OCI-LY7 (cell line): Measurements from ENCODE around the gene CERS3. TPM values are rescaled to one million over a fixed set of nuclear protein-coding genes. Genes with fewer than 3 reads are reported as not detected.

ENCODE experiments used
- BruUV-seq: library from RNA; stranded (reverse); fragments of 400-500 nt; replicated peaks from 2 replicates; lab custom pipeline; 2021; lab: Mats Ljungman, UMichigan
- CTCF ChIA-PET: fragments of 300-600 bp; sonication (Branson Sonifier 250); formaldehyde crosslinking; loops from one replicate; lab custom pipeline; 2022; ENCODE audit warnings: antibody characterized with exemption; ENCODE audit not compliant: unreplicated experiment; lab: Charles Lee
- POLR2A ChIA-PET: fragments of 300-600 bp; sonication (Branson Sonifier 250); formaldehyde crosslinking; loops from one replicate; lab custom pipeline; 2022; ENCODE audit warnings: antibody characterized with exemption; lab: Charles Lee
- DNase-seq: peaks from one replicate; pipeline ENCODE4 v3.0.0-alpha.2; 2015; ENCODE audit warnings: low spot score
- H2AFZ ChIP-seq: fragments of 200-600 bp; sonication (generic), shearing (Covaris generic); 2 replicates; pipeline ENCODE4 v1.6.1; 2014; ENCODE audit warnings: mild to moderate bottlenecking, antibody characterized with exemption, low read length, moderate library complexity
- H3K27ac ChIP-seq: fragments of 200-600 bp; sonication (generic); 2 replicates; pipeline ENCODE4 v1.5.1; 2014; ENCODE audit warnings: mixed run types, low read depth, mild to moderate bottlenecking, moderate library complexity, low read length, inconsistent platforms; ENCODE audit not compliant: poor library complexity, severe bottlenecking
- H3K36me3 ChIP-seq: fragments of 200-600 bp; sonication (generic); 2 replicates; pipeline ENCODE4 v1.6.1; 2014; ENCODE audit warnings: mild to moderate bottlenecking, antibody characterized with exemption, low read length, moderate library complexity, mixed read lengths; ENCODE audit not compliant: insufficient read depth
- H3K4me1 ChIP-seq: fragments of 200-600 bp; sonication (generic); 2 replicates; pipeline ENCODE4 v1.5.1; 2014; ENCODE audit warnings: mild to moderate bottlenecking, low read length; ENCODE audit not compliant: insufficient read depth, poor library complexity, severe bottlenecking
- H3K4me2 ChIP-seq: fragments of 200-600 bp; sonication (generic); 2 replicates; pipeline ENCODE4 v1.6.1; 2014; ENCODE audit warnings: mild to moderate bottlenecking, low read length
- H3K4me3 ChIP-seq: fragments of 200-600 bp; sonication (generic); 2 replicates; pipeline ENCODE4 v1.5.1; 2014; ENCODE audit warnings: mild to moderate bottlenecking, low read depth, low read length; ENCODE audit not compliant: poor library complexity, severe bottlenecking
- H3K79me2 ChIP-seq: fragments of 200-600 bp; sonication (generic); 2 replicates; pipeline ENCODE4 v1.6.1; 2016; ENCODE audit warnings: low read depth, mild to moderate bottlenecking, low read length, moderate library complexity, mixed read lengths; ENCODE audit not compliant: insufficient read depth
- H3K9me2 ChIP-seq: fragments of 200-600 bp; sonication (generic); 2 replicates; pipeline ENCODE4 v1.6.1; 2016; ENCODE audit warnings: mild to moderate bottlenecking, low read length, mixed read lengths; ENCODE audit not compliant: insufficient read depth
- H3K9me3 ChIP-seq: fragments of 200-600 bp; sonication (generic); 2 replicates; pipeline ENCODE4 v1.6.1; 2014; ENCODE audit warnings: mild to moderate bottlenecking, mixed run types, low read length, mixed read lengths
- H4K20me1 ChIP-seq: fragments of 200-600 bp; sonication (generic); 2 replicates; pipeline ENCODE4 v1.6.1; 2014; ENCODE audit warnings: mild to moderate bottlenecking, antibody characterized with exemption, low read length, moderate library complexity, mixed read lengths; ENCODE audit not compliant: insufficient read depth
- CTCF ChIP-seq: fragments of 200-600 bp; sonication (generic); conservative IDR thresholded peaks from 2 replicates; pipeline ENCODE4 v1.5.1; 2014; ENCODE audit warnings: mild to moderate bottlenecking, antibody characterized with exemption, low read length, moderate library complexity, mixed read lengths
- EZH2phosphoT487 ChIP-seq: fragments of 200-600 bp; sonication (generic); IDR thresholded peaks from 2 replicates; pipeline ENCODE4 v1.6.1; 2018; ENCODE audit warnings: low read depth, borderline replicate concordance, mild to moderate bottlenecking, mixed run types, antibody characterized with exemption, low read length, moderate library complexity, mixed read lengths
- intact Hi-C: fragments of 100-400 bp; cut with micrococcal nuclease; formaldehyde crosslinking; loops from one replicate; pipeline ENCODE4 v1.10.0; 2022; ENCODE audit not compliant: unreplicated experiment
- total RNA-seq, 2 experiments: library from RNA; depleted of rRNA in 1 of 2; stranded (reverse); fragments of >200 nt in 1 of 2; shearing (Covaris generic) in 1 of 2; gene quantifications; 2 replicates each; pipeline ENCODE4 v1.2.3, GENCODE V29; 2014 to 2022

The CERS3 gene
- total RNA-seq, 2 experiments from 2014 or later = 0.88 TPM; not detected in 1

GRCh38 chr15:100508641-100509300 is 20.0 kb downstream of the CERS3 start:
- CTCF ChIA-PET = no interaction called here
- Histone ChIP-seq H3K36me3 (no peaks in the 10 kb centered on the region), H3K4me2 (no peak overlapping the region), H4K20me1 (no peaks in the 10 kb centered on the region), H3K9me2 (no peaks in the 10 kb centered on the region), H3K4me3 (no peak overlapping the region), H3K27ac (no peak overlapping the region), H2AFZ (no peak overlapping the region), H3K9me3 (no peaks in the 10 kb centered on the region), H3K79me2 (no peaks in the 10 kb centered on the region), H3K4me1 (no peaks in the 10 kb centered on the region)
- no peak for DNase-seq
- BruUV-seq = no TSS peak
- intact Hi-C loops = no loop called here
- POLR2A ChIA-PET = interaction anchor here (0.5 kb wide), 1 partner anchor 122 kb away, joined by 3 read pairs; no protein-coding TSS in a partner anchor
- TF ChIP-seq CTCF (no peak), EZH2phosphoT487 (no peak)

GRCh38 chr15:100502651-100503050 is 26.1 kb downstream of the CERS3 start:
- intact Hi-C loops = no loop called here
- Histone ChIP-seq H3K36me3 (no peaks in the 10 kb centered on the region), H4K20me1 (no peaks in the 10 kb centered on the region), H3K9me2 (no peaks in the 10 kb centered on the region), H2AFZ (no peak overlapping the region), H3K4me1 (no peaks in the 10 kb centered on the region), H3K4me2 (no peak overlapping the region), H3K27ac (no peak overlapping the region), H3K4me3 (no peak overlapping the region), H3K9me3 (no peaks in the 10 kb centered on the region), H3K79me2 (no peaks in the 10 kb centered on the region)
- no peak for DNase-seq
- BruUV-seq = no TSS peak
- TF ChIP-seq CTCF = no peak
- TF ChIP-seq EZH2phosphoT487 = no peak
- ChIA-PET CTCF (no interaction called here), POLR2A (interaction anchor here (0.5 kb wide), 1 partner anchor 600 kb away, joined by 3 read pairs; no protein-coding TSS in a partner anchor)

GRCh38 chr15:100501117-100501516 is 27.6 kb downstream of the CERS3 start:
- DNase-seq = no peak
- H3K27ac ChIP-seq = no peak overlapping the region
- H4K20me1 ChIP-seq = no peaks in the 10 kb centered on the region
- H3K9me3 ChIP-seq = no peaks in the 10 kb centered on the region
- H3K79me2 ChIP-seq = no peaks in the 10 kb centered on the region
- ChIA-PET CTCF (no interaction called here), POLR2A (no interaction called here)
- no TSS peak for BruUV-seq
- no peak overlapping the region for H2AFZ ChIP-seq
- intact Hi-C loops = no loop called here
- no peak overlapping the region for H3K4me2 ChIP-seq
- H3K9me2 ChIP-seq = no peaks in the 10 kb centered on the region
- no peaks in the 10 kb centered on the region for H3K36me3 ChIP-seq
- H3K4me3 ChIP-seq = no peak overlapping the region
- TF ChIP-seq CTCF = no peak
- no peak for TF ChIP-seq EZH2phosphoT487
- no peaks in the 10 kb centered on the region for H3K4me1 ChIP-seq
